GM23338 (cell line): Measurements from ENCODE around the gene CEMIP2. TPM values are rescaled to one million over a fixed set of nuclear protein-coding genes. Genes with fewer than 3 reads are reported as not detected.

ENCODE experiments used
- ATAC-seq: fragments of 200-7000 bp; cut with Tn5 transposase; 3 replicates; pipeline ENCODE4 v1.9.1; 2020
- DNase-seq: peaks from one replicate; pipeline ENCODE4 v3.0.0-alpha.2; 2015; ENCODE audit warnings: low spot score
- H2AFZ ChIP-seq: fragments of 200-600 bp; sonication (generic); 2 replicates; pipeline ENCODE4 v1.8.0; 2016; ENCODE audit warnings: antibody characterized with exemption, mild to moderate bottlenecking, moderate library complexity
- H3F3A ChIP-seq: fragments of 200-600 bp; sonication (generic); replicated peaks from 2 replicates; pipeline ENCODE4 v1.8.0; 2017; ENCODE audit warnings: antibody characterized with exemption, mixed run types, low read depth
- H3K27ac ChIP-seq: fragments of 200-600 bp; sonication (generic); 2 replicates; pipeline ENCODE4 v1.6.1; 2016; ENCODE audit warnings: low read depth
- H3K27me3 ChIP-seq: fragments of 200-600 bp; sonication (generic); 2 replicates; pipeline ENCODE4 v1.8.0; 2016; ENCODE audit warnings: mild to moderate bottlenecking, mixed run types, moderate library complexity; ENCODE audit not compliant: insufficient read depth
- H3K36me3 ChIP-seq: fragments of 200-600 bp; sonication (generic); 2 replicates; pipeline ENCODE4 v1.8.0; 2016; ENCODE audit warnings: mild to moderate bottlenecking; ENCODE audit not compliant: insufficient read depth
- H3K4me1 ChIP-seq: fragments of 200-600 bp; sonication (generic); 2 replicates; pipeline ENCODE4 v1.8.0; 2016; ENCODE audit warnings: mild to moderate bottlenecking, moderate library complexity; ENCODE audit not compliant: insufficient read depth
- H3K4me2 ChIP-seq: fragments of 200-600 bp; sonication (generic); 2 replicates; pipeline ENCODE4 v1.7.1; 2017; ENCODE audit warnings: mixed run types
- H3K4me3 ChIP-seq: fragments of 200-600 bp; sonication (generic); 2 replicates; pipeline ENCODE4 v1.6.1; 2016; ENCODE audit warnings: mixed run types
- H3K79me2 ChIP-seq: fragments of 200-600 bp; sonication (generic); replicated peaks from 2 replicates; pipeline ENCODE4 v1.8.0; 2017; ENCODE audit warnings: mild to moderate bottlenecking; ENCODE audit not compliant: insufficient read depth
- H3K9me2 ChIP-seq: fragments of 200-600 bp; sonication (generic); 2 replicates; pipeline ENCODE4 v1.8.0; 2017; ENCODE audit not compliant: insufficient read depth
- H4K20me1 ChIP-seq: fragments of 200-600 bp; sonication (generic); replicated peaks from 2 replicates; pipeline ENCODE4 v1.8.0; 2017; ENCODE audit warnings: mild to moderate bottlenecking; ENCODE audit not compliant: insufficient read depth
- H3K27ac Mint-ChIP-seq: 2 replicates; pipeline ENCODE4 v1.8.0; 2020; ENCODE audit warnings: inconsistent platforms, mild to moderate bottlenecking, moderate library complexity, mixed read lengths
- H3K27me3 Mint-ChIP-seq: 3 replicates; pipeline ENCODE4 v1.8.0; 2022; ENCODE audit warnings: low read depth, mild to moderate bottlenecking, moderate library complexity, mixed read lengths, inconsistent platforms; ENCODE audit not compliant: insufficient read depth, poor library complexity
- H3K36me3 Mint-ChIP-seq: 3 replicates; pipeline ENCODE4 v1.8.0; 2021; ENCODE audit warnings: low read depth, mild to moderate bottlenecking, inconsistent platforms, moderate library complexity, mixed read lengths
- H3K4me1 Mint-ChIP-seq: 3 replicates; pipeline ENCODE4 v1.8.0; 2020; ENCODE audit warnings: mild to moderate bottlenecking, inconsistent platforms, mixed read lengths
- H3K4me3 Mint-ChIP-seq: 3 replicates; pipeline ENCODE4 v1.8.0; 2021; ENCODE audit warnings: moderate library complexity, mild to moderate bottlenecking, inconsistent platforms, mixed read lengths
- H3K9me3 Mint-ChIP-seq: 3 replicates; pipeline ENCODE4 v1.8.0; 2020; ENCODE audit warnings: moderate library complexity, mild to moderate bottlenecking, inconsistent platforms, mixed read lengths
- CREB1 ChIP-seq: fragments of 250-450 bp; sonication (Bioruptor Pico); IDR thresholded peaks from 2 replicates; pipeline ENCODE4 v1.5.0; 2020; ENCODE audit warnings: low read depth, mild to moderate bottlenecking, moderate library complexity
- CTCF ChIP-seq, 2 experiments: fragments of 200-600 bp in 1 of 2; sonication (generic) in 1 of 2; conservative IDR thresholded peaks; 2 replicates each; pipeline versions ENCODE4 v1.5.1 to v1.6.1; 2016 to 2017; ENCODE audit warnings: antibody characterized with exemption in 2 of 2, low read depth in 2 of 2, mild to moderate bottlenecking in 2 of 2, moderate library complexity in 1 of 2
- ETS1 ChIP-seq: IDR thresholded peaks from 2 replicates; pipeline ENCODE4 v1.6.1; 2016; ENCODE audit warnings: antibody characterized with exemption
- EZH2phosphoT487 ChIP-seq: fragments of 200-600 bp; sonication (generic); IDR thresholded peaks from one replicate; pipeline ENCODE4 v1.8.1; 2018; ENCODE audit warnings: antibody characterized with exemption; ENCODE audit not compliant: unreplicated experiment
- JUNB ChIP-seq: IDR thresholded peaks from one replicate; pipeline ENCODE4 v1.6.1; 2016; ENCODE audit warnings: antibody characterized with exemption; ENCODE audit not compliant: unreplicated experiment
- POLR2AphosphoS5 ChIP-seq: IDR thresholded peaks from 2 replicates; pipeline ENCODE4 v1.6.1; 2016; ENCODE audit warnings: antibody characterized with exemption, low read depth
- REST ChIP-seq: IDR thresholded peaks from one replicate; pipeline ENCODE4 v1.6.1; 2018; ENCODE audit warnings: antibody characterized with exemption; ENCODE audit not compliant: unreplicated experiment
- ZNF114 ChIP-seq: fragments of 250-450 bp; sonication (Bioruptor Pico); IDR thresholded peaks from 2 replicates; pipeline ENCODE4 v1.5.0; 2020; ENCODE audit warnings: mild to moderate bottlenecking, moderate library complexity
- ZNF331 ChIP-seq: fragments of 250-450 bp; sonication (Bioruptor Pico); IDR thresholded peaks from 2 replicates; pipeline ENCODE4 v1.5.0; 2020; ENCODE audit warnings: low read depth, mild to moderate bottlenecking, moderate library complexity
- ZNF462 ChIP-seq: fragments of 250-450 bp; sonication (Bioruptor Pico); IDR thresholded peaks from 2 replicates; pipeline ENCODE4 v1.5.0; 2020; ENCODE audit warnings: mild to moderate bottlenecking, moderate library complexity
- polyA plus RNA-seq: library from polyadenylated mRNA; unstranded; fragments of >200 nt; fragmentation: Nextera tagmentation; extraction: Ambion mirVana; gene quantifications from 2 replicates; pipeline ENCODE4 v1.2.1, GENCODE V29; 2016
- total RNA-seq: library from RNA; depleted of rRNA; stranded (reverse); fragments of >200 nt; shearing (Covaris generic); gene quantifications from 2 replicates; pipeline ENCODE4 v1.2.3, GENCODE V29; 2014

The CEMIP2 gene
- total and polyA plus RNA-seq, 2 experiments from 2014 or later, result 23.0 to 76.7 TPM

- TF ChIP-seq ETS1 (no peak), JUNB (no peak), CTCF (conservative IDR thresholded peaks at IDR 0.05; ENCODE audit: low read depth in 2 of 2) (no peak), EZH2phosphoT487 (no peak), REST (no peak)
Measured at GRCh38 chr9:71816916-71817451, 48.7 kb upstream of the CEMIP2 start (continued).

GRCh38 chr9:71814815-71815214, 46.5 kb upstream of the CEMIP2 start:
- no peaks in the 10 kb centered on the region for H3K36me3 Mint-ChIP-seq
- no peak for ATAC-seq
- TF ChIP-seq ETS1 (no peak), POLR2AphosphoS5 (no peak), EZH2phosphoT487 (no peak), CREB1 (no peak), ZNF331 (CRISPR knock-in tag) (no peak), ZNF114 (CRISPR knock-in tag) (no peak), ZNF462 (CRISPR knock-in tag) (no peak)

More at GRCh38 chr9:71814815-71815214, 46.5 kb upstream of the CEMIP2 start:
- Histone ChIP-seq H3K9me2 (no peaks in the 10 kb centered on the region), H3K4me2 (no peak overlapping the region), H3K27me3 (no peaks in the 10 kb centered on the region), H3K79me2 (no peaks in the 10 kb centered on the region), H3K4me3 (no peak overlapping the region), H4K20me1 (no peaks in the 10 kb centered on the region), H3K27ac (no peak overlapping the region), H3K4me1 (peaks cover 9% of the 10 kb centered on the region; the same call in 1 of the 2 replicates), H2AFZ (no peak overlapping the region), H3F3A (no peaks in the 10 kb centered on the region), H3K36me3 (no peaks in the 10 kb centered on the region)
- Mint-ChIP-seq H3K9me3 (no peaks in the 10 kb centered on the region), H3K27ac (no peak overlapping the region), H3K4me1 (peaks cover 12% of the 10 kb centered on the region), H3K27me3 (no peaks in the 10 kb centered on the region), H3K4me3 (no peak overlapping the region)
- DNase-seq, result no peak
